Epithelial cell of prostate (primary cell): ENCODE data around the gene ZBED6.
"Not testable (repeated sequence)": the region's sequence is repeated elsewhere in the genome, so short reads cannot be mapped to it uniquely, and the experiment has no call there.

Experiments used
- DNase-seq: peaks from one replicate; pipeline ENCODE4 v3.0.0-alpha.2; 2011; ENCODE audit warnings: low read depth, low spot score
- H3K27ac ChIP-seq: fragments of 450-650 bp; 2 replicates; pipeline ENCODE4 v1.5.1; 2017; ENCODE audit warnings: mild to moderate bottlenecking

ZBED6 gene

GRCh38 chr1:203795441-203796235, at the start of gene ZBED6, which contains the start of gene ZC3H11A:
Gene ZBED6 (plus strand): TSS chr1:203795623. CDS start chr1:203797523, 1,900 bp downstream.
Gene ZC3H11A (plus strand): TSS chr1:203795623. CDS start chr1:203817071, 21,448 bp downstream.
- DNase-seq = peak; percentile 93
- peak within 1 kb of the TSS; percentile 96 for H3K27ac ChIP-seq

- no peak overlapping the region for H3K27ac ChIP-seq
- no peak for DNase-seq
These were observed 49.1 kb upstream of the ZBED6 start for GRCh38 chr1:203746281-203746680.

GRCh38 chr1:203751051-203751450, 44.4 kb upstream of the ZBED6 start:
- DNase-seq = peak; percentile 85
- H3K27ac ChIP-seq = peak overlapping the region; percentile 71

- H3K27ac ChIP-seq = peak overlapping the region; percentile 71
These were observed 43.6 kb upstream of the ZBED6 start for GRCh38 chr1:203751618-203752361.

GRCh38 chr1:203754455-203754864, 41.0 kb upstream of the ZBED6 start:
- DNase-seq = no peak
- H3K27ac ChIP-seq = peak overlapping the region; percentile 59

More at GRCh38 chr1:203751618-203752361, 43.6 kb upstream of the ZBED6 start:
- not testable (repeated sequence) for DNase-seq

- no peak for DNase-seq
- H3K27ac ChIP-seq = peak overlapping the region; percentile 40
These were observed 39.4 kb upstream of the ZBED6 start for GRCh38 chr1:203756036-203756435.

GRCh38 chr1:203758749-203759148, 36.7 kb upstream of the ZBED6 start:
- not testable (repeated sequence) for H3K27ac ChIP-seq, DNase-seq

GRCh38 chr1:203760506-203760905, 34.9 kb upstream of the ZBED6 start:
- DNase-seq = no peak
- H3K27ac ChIP-seq = no peak overlapping the region

- DNase-seq, H3K27ac ChIP-seq: not testable (repeated sequence)
These were observed 33.5 kb upstream of the ZBED6 start for GRCh38 chr1:203761958-203762357.

GRCh38 chr1:203763505-203763904, 31.9 kb upstream of the ZBED6 start:
- H3K27ac ChIP-seq = no peak overlapping the region
- DNase-seq = no peak

- H3K27ac ChIP-seq = no peak overlapping the region
- no peak for DNase-seq
These were observed 31.1 kb upstream of the ZBED6 start for GRCh38 chr1:203764105-203765028.

GRCh38 chr1:203765029-203765837, 30.2 kb upstream of the ZBED6 start, which contains the start of gene LAX1:
Gene LAX1 (plus strand): TSS chr1:203765183. CDS start chr1:203765566, 383 bp downstream.
- H3K27ac ChIP-seq = no peak within 1 kb of the TSS
- DNase-seq = no peak

GRCh38 chr1:203768256-203768655, 27.2 kb upstream of the ZBED6 start:
- DNase-seq = no peak
- H3K27ac ChIP-seq = peak overlapping the region; percentile 84

GRCh38 chr1:203769505-203770343, 25.7 kb upstream of the ZBED6 start:
- DNase-seq = peak; percentile 89
- H3K27ac ChIP-seq = peak overlapping the region; percentile 84

GRCh38 chr1:203771901-203772301, 23.5 kb upstream of the ZBED6 start:
- DNase-seq = no peak
- no peak overlapping the region for H3K27ac ChIP-seq

- no peak for DNase-seq
- no peak overlapping the region for H3K27ac ChIP-seq
These were observed 22.6 kb upstream of the ZBED6 start for GRCh38 chr1:203772836-203773235.

- no peak for DNase-seq
These were observed 18.8 kb upstream of the ZBED6 start for GRCh38 chr1:203776636-203777035.

GRCh38 chr1:203777596-203777995, 17.8 kb upstream of the ZBED6 start:
- H3K27ac ChIP-seq = no peak overlapping the region
- no peak for DNase-seq

More at GRCh38 chr1:203776636-203777035, 18.8 kb upstream of the ZBED6 start:
- H3K27ac ChIP-seq = no peak overlapping the region
